ENCODE results near the gene SLX9.

The SLX9 gene

GRCh38 chr21:44987301-44987885 is 47.6 kb downstream of the SLX9 start:
- TF ChIP-seq ZNF274 (IDR thresholded peaks at IDR 0.05; ENCODE audit: low read depth, low read length), result no peak
- no peak for TF ChIP-seq YY1 (IDR thresholded peaks at IDR 0.05; ENCODE audit: insufficient read depth, insufficient read length)
- peak overlapping the region; percentile 54 for H3K9ac ChIP-seq (ENCODE audit: insufficient read length, low read depth)
- no peak overlapping the region for H3K4me3 ChIP-seq (ENCODE audit: insufficient read length, low read depth)
- no peaks in the 10 kb centered on the region for H3K9me3 ChIP-seq (ENCODE audit: insufficient read depth, low read length)
- H3K4me1 ChIP-seq (ENCODE audit: insufficient read depth, insufficient read length), result peaks cover 35% of the 10 kb centered on the region
- no peak for DNase-seq (ENCODE audit: low read depth, low spot score)
- peaks cover 4% of the 10 kb centered on the region for H3K27me3 ChIP-seq (ENCODE audit: insufficient read depth, insufficient read length)
- H3K36me3 ChIP-seq (ENCODE audit: insufficient read depth, insufficient read length, low read length), result peaks cover 7% of the 10 kb centered on the region

GRCh38 chr21:44987886-44988606 is 48.2 kb downstream of the SLX9 start:
- Histone ChIP-seq H3K27me3 (ENCODE audit: insufficient read depth, insufficient read length) (peaks cover 10% of the 10 kb centered on the region), H3K4me3 (ENCODE audit: insufficient read length, low read depth) (no peak overlapping the region), H3K4me1 (ENCODE audit: insufficient read depth, insufficient read length) (peaks cover 32% of the 10 kb centered on the region), H3K9ac (ENCODE audit: insufficient read length, low read depth) (peak overlapping the region; percentile 54), H3K36me3 (ENCODE audit: insufficient read depth, insufficient read length, low read length) (peaks cover 5% of the 10 kb centered on the region), H3K9me3 (ENCODE audit: insufficient read depth, low read length) (no peaks in the 10 kb centered on the region)
- no peak for DNase-seq (ENCODE audit: low read depth, low spot score)
- no peak for TF ChIP-seq ZNF274 (IDR thresholded peaks at IDR 0.05; ENCODE audit: low read depth, low read length)
- no peak for TF ChIP-seq SUZ12 (IDR thresholded peaks at IDR 0.05; ENCODE audit: extremely low read depth, insufficient read depth, insufficient read length)
- TF ChIP-seq YY1 (IDR thresholded peaks at IDR 0.05; ENCODE audit: insufficient read depth, insufficient read length), result no peak

- Histone ChIP-seq H3K4me1 (ENCODE audit: insufficient read depth, insufficient read length) (peaks cover 31% of the 10 kb centered on the region), H3K4me3 (ENCODE audit: insufficient read length, low read depth) (no peak overlapping the region), H3K27me3 (ENCODE audit: insufficient read depth, insufficient read length) (peaks cover 15% of the 10 kb centered on the region), H3K36me3 (ENCODE audit: insufficient read depth, insufficient read length, low read length) (no peaks in the 10 kb centered on the region), H3K9me3 (ENCODE audit: insufficient read depth, low read length) (no peaks in the 10 kb centered on the region), H3K9ac (ENCODE audit: insufficient read length, low read depth) (no peak overlapping the region)
- no peak for DNase-seq (ENCODE audit: low read depth, low spot score)
- TF ChIP-seq ZNF274 (IDR thresholded peaks at IDR 0.05; ENCODE audit: low read depth, low read length) (no peak), YY1 (IDR thresholded peaks at IDR 0.05; ENCODE audit: insufficient read depth, insufficient read length) (no peak), SUZ12 (IDR thresholded peaks at IDR 0.05; ENCODE audit: extremely low read depth, insufficient read depth, insufficient read length) (no peak)
These were observed 49.0 kb downstream of the SLX9 start for GRCh38 chr21:44988607-44989536.

GRCh38 chr21:44989537-44989886 is 49.7 kb downstream of the SLX9 start:
- peaks cover 15% of the 10 kb centered on the region for H3K27me3 ChIP-seq (ENCODE audit: insufficient read depth, insufficient read length)
- H3K4me1 ChIP-seq (ENCODE audit: insufficient read depth, insufficient read length), result peaks cover 29% of the 10 kb centered on the region
- no peaks in the 10 kb centered on the region for H3K9me3 ChIP-seq (ENCODE audit: insufficient read depth, low read length)
- no peak overlapping the region for H3K9ac ChIP-seq (ENCODE audit: insufficient read length, low read depth)
- no peak for DNase-seq (ENCODE audit: low read depth, low spot score)
- H3K36me3 ChIP-seq (ENCODE audit: insufficient read depth, insufficient read length, low read length), result no peaks in the 10 kb centered on the region
- TF ChIP-seq YY1 (IDR thresholded peaks at IDR 0.05; ENCODE audit: insufficient read depth, insufficient read length), result no peak
- no peak for TF ChIP-seq SUZ12 (IDR thresholded peaks at IDR 0.05; ENCODE audit: extremely low read depth, insufficient read depth, insufficient read length)
- TF ChIP-seq ZNF274 (IDR thresholded peaks at IDR 0.05; ENCODE audit: low read depth, low read length), result no peak
- no peak overlapping the region for H3K4me3 ChIP-seq (ENCODE audit: insufficient read length, low read depth)

- Histone ChIP-seq H3K36me3 (ENCODE audit: insufficient read depth, insufficient read length, low read length) (no peaks in the 10 kb centered on the region), H3K9ac (ENCODE audit: insufficient read length, low read depth) (no peak overlapping the region), H3K4me3 (ENCODE audit: insufficient read length, low read depth) (no peak overlapping the region), H3K4me1 (ENCODE audit: insufficient read depth, insufficient read length) (peaks cover 24% of the 10 kb centered on the region), H3K9me3 (ENCODE audit: insufficient read depth, low read length) (no peaks in the 10 kb centered on the region), H3K27me3 (ENCODE audit: insufficient read depth, insufficient read length) (peaks cover 15% of the 10 kb centered on the region)
- TF ChIP-seq ZNF274 (IDR thresholded peaks at IDR 0.05; ENCODE audit: low read depth, low read length) (no peak), YY1 (IDR thresholded peaks at IDR 0.05; ENCODE audit: insufficient read depth, insufficient read length) (no peak), SUZ12 (IDR thresholded peaks at IDR 0.05; ENCODE audit: extremely low read depth, insufficient read depth, insufficient read length) (no peak)
- no peak for DNase-seq (ENCODE audit: low read depth, low spot score)
These were observed 50.3 kb downstream of the SLX9 start for GRCh38 chr21:44989943-44990780.

GRCh38 chr21:44990921-44991320 is 51.1 kb downstream of the SLX9 start:
- Histone ChIP-seq H3K4me3 (ENCODE audit: insufficient read length, low read depth) (no peak overlapping the region), H3K9ac (ENCODE audit: insufficient read length, low read depth) (no peak overlapping the region), H3K36me3 (ENCODE audit: insufficient read depth, insufficient read length, low read length) (no peaks in the 10 kb centered on the region), H3K9me3 (ENCODE audit: insufficient read depth, low read length) (no peaks in the 10 kb centered on the region), H3K4me1 (ENCODE audit: insufficient read depth, insufficient read length) (peaks cover 18% of the 10 kb centered on the region), H3K27me3 (ENCODE audit: insufficient read depth, insufficient read length) (peaks cover 15% of the 10 kb centered on the region)
- TF ChIP-seq YY1 (IDR thresholded peaks at IDR 0.05; ENCODE audit: insufficient read depth, insufficient read length) (no peak), ZNF274 (IDR thresholded peaks at IDR 0.05; ENCODE audit: low read depth, low read length) (no peak), SUZ12 (IDR thresholded peaks at IDR 0.05; ENCODE audit: extremely low read depth, insufficient read depth, insufficient read length) (no peak)
- DNase-seq (ENCODE audit: low read depth, low spot score), result no peak

Measured in NT2/D1 (cell line).